Measurements from ENCODE around the gene NOC2L. TPM values are rescaled to one million over a fixed set of nuclear protein-coding genes. Genes with fewer than 3 reads are reported as not detected.

Gene NOC2L
- total RNA-seq, 1 donor from 2014 or later: 95.5 TPM

GRCh38 chr1:910881-911721 is 48.0 kb downstream of the NOC2L start:
- H3K4me3 Mint-ChIP-seq: no peak overlapping the region
- H3K4me1 Mint-ChIP-seq: peaks cover 8% of the 10 kb centered on the region
- no peak for ATAC-seq (ENCODE audit: low read depth)
- peaks cover 49% of the 10 kb centered on the region for H3K27me3 Mint-ChIP-seq
- H3K36me3 Mint-ChIP-seq (ENCODE audit: low read depth): no peaks in the 10 kb centered on the region
- ChIA-PET POLR2A (no interaction called here), CTCF (no interaction called here)
- H3K27ac Mint-ChIP-seq: no peak overlapping the region
- H3K9me3 Mint-ChIP-seq: no peaks in the 10 kb centered on the region
- no peak for TF ChIP-seq CTCF (IDR thresholded peaks at IDR 0.05)
- peak; percentile 11 for DNase-seq
- intact Hi-C loops (cut with micrococcal nuclease): no loop called here

- H3K27ac Mint-ChIP-seq: no peak overlapping the region
- peaks cover 45% of the 10 kb centered on the region for H3K27me3 Mint-ChIP-seq
- ChIA-PET CTCF (no interaction called here), POLR2A (no interaction called here)
- no peak overlapping the region for H3K4me3 Mint-ChIP-seq
- no peaks in the 10 kb centered on the region for H3K36me3 Mint-ChIP-seq (ENCODE audit: low read depth)
- ATAC-seq (ENCODE audit: low read depth) (no peak), DNase-seq (peak; percentile 15)
- no peak for TF ChIP-seq CTCF (IDR thresholded peaks at IDR 0.05)
- peaks cover 11% of the 10 kb centered on the region for H3K4me1 Mint-ChIP-seq
- no peaks in the 10 kb centered on the region for H3K9me3 Mint-ChIP-seq
- intact Hi-C loops (cut with micrococcal nuclease): no loop called here
Observed at GRCh38 chr1:910311-910880, 48.7 kb downstream of the NOC2L start.

- H3K27me3 Mint-ChIP-seq: peaks cover 45% of the 10 kb centered on the region
- CTCF ChIA-PET: no interaction called here
Observed at GRCh38 chr1:909861-910310, 49.2 kb downstream of the NOC2L start.

GRCh38 chr1:908661-909060 is 50.4 kb downstream of the NOC2L start:
- CTCF ChIA-PET: no interaction called here
- ATAC-seq (ENCODE audit: low read depth) (no peak), DNase-seq (no peak)
- Mint-ChIP-seq H3K27ac (no peak overlapping the region), H3K27me3 (peaks cover 42% of the 10 kb centered on the region), H3K36me3 (ENCODE audit: low read depth) (no peaks in the 10 kb centered on the region), H3K9me3 (no peaks in the 10 kb centered on the region), H3K4me3 (no peak overlapping the region), H3K4me1 (peaks cover 16% of the 10 kb centered on the region)
- intact Hi-C loops (cut with micrococcal nuclease): loop anchor here (5.0 kb wide), 2 partner anchors 34 to 54 kb away; partner anchors contain the start of gene KLHL17
- POLR2A ChIA-PET: no interaction called here
- TF ChIP-seq CTCF (IDR thresholded peaks at IDR 0.05): no peak

More at GRCh38 chr1:909861-910310, 49.2 kb downstream of the NOC2L start:
- Mint-ChIP-seq H3K4me1 (peaks cover 16% of the 10 kb centered on the region), H3K4me3 (no peak overlapping the region), H3K36me3 (ENCODE audit: low read depth) (no peaks in the 10 kb centered on the region), H3K27ac (no peak overlapping the region), H3K9me3 (no peaks in the 10 kb centered on the region)
- intact Hi-C loops (cut with micrococcal nuclease): loop anchor here (5.0 kb wide), 2 partner anchors 32 to 52 kb away; partner anchors contain the start of gene KLHL17
- POLR2A ChIA-PET: no interaction called here
- DNase-seq: no peak
- no peak for TF ChIP-seq CTCF (IDR thresholded peaks at IDR 0.05)
- no peak for ATAC-seq (ENCODE audit: low read depth)

Data from activated B cell treated with CpG ODN at 0.5 μM for 24 hours (primary cell).